HTR-8/SVneo (cell line): Measurements from ENCODE around the gene CPT1A.
"Not testable (repeated sequence)": the region's sequence is repeated elsewhere in the genome, so short reads cannot be mapped to it uniquely, and the experiment has no call there.

Experiments
- DNase-seq: peaks from one replicate; pipeline ENCODE4 v3.0.0; 2011; ENCODE audit warnings: low spot score, mixed read lengths; ENCODE audit not compliant: insufficient read length
- FAIRE-seq: peaks from 2 replicates; lab custom pipeline; 2011; peaks lifted over from hg19 to GRCh38; lab: Jason Lieb, UNC

CPT1A gene

DNA sequence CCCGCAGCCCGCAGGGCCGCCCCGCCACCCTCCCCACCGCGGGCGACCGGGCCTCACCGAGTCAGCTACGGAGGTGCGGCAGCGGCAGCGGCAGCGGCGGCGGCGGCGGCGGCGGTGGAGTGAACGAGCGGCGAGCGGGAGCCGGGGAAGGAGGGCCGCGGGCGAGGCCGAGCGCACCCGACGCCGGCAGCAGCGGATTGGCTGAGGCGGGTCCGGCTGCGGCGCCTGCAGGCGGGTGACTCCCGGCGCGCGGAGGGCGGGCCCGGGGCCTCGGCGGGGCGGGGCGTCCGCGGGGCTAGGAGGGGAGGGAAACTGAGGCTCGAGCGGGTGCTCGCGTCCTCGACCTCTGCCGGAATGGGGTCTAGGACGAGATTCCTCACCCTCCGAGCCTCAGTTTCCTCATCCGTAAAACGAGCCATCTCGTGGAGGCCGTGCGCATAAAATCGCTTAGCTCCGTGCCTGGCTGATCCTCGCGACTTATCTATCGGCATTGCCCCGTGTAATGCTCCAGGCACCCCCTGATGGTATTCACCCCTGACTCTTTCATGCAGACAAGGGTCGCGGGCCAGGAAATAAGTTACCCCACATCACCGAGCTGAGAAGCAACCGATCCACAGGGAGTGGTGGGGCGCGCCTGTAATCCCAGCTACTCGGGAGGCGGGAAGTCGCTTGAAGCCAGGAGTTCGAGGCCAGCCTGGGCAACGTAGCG lies at the start of gene CPT1A:
Gene CPT1A, minus strand, starts transcription at position 199 of the 709 bp plus-strand sequence. CDS start 26,442 bp downstream, outside the sequence.
- FAIRE-seq: peak; percentile 76

DNA sequence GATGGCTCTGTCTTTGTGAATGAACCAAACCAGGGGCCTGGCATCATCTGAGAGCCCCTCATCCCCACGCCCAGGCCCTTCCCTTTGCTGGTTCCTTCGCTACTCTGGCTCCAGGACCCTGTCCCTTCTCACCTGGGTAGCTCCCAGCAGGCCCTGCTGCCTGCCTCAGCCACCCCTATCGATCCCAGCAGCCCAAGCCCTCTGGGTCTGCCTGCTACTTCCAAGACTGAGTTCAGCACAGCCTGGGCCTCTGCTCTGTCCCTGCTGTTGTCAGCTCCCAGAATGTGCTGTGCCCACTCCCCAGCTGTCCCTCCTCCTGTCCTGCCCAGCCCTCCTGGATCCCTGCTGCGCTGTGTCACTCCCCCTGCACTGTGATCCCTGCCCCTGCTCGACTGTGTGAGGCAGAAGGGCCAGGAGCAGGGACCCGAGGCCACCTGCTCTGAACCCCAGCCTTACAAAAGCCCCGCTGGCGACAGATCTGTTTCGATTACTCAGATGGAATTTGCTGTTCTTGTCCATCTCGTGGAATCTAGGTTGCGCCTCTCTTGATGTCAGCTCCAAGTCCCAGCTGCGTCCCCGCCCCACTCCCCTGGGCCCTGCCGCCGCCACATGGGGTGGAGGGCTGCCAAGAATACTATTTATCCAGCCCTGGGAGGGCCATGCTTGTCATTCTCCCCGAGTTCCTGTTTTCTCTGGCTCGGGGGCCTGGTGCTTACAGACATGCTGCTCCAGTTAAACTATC lies 48.9 kb upstream of the CPT1A start:
- DNase-seq (no peak), FAIRE-seq (no peak)

More for the DNA sequence above, at the start of gene CPT1A:
- peak; percentile 84 for DNase-seq

DNA sequence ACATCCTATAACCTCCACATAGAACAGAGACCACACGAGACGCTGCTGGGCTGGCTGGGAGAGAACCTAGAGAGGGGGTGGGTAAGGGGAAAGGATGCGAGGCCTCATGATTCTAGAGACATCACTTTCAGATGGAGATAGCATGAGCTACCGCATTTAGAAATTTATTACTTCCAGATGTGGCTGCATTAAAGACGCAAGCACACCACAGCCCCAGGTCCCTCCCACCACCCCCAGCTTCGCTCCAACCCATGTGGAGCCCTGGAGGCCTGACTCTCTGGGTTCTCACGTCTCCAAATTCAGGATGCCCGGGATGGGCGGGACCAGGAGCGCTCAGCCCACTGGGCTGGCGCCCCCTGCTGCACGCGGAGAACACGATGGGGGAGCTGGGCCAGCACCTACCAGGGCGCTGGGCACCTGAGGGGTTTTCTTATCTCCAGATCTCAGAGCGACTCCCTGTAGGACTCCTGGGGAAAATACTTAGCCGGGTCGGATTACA lies 48.3 kb upstream of the CPT1A start:
- DNase-seq (peak; percentile 47), FAIRE-seq (no peak)

DNA sequence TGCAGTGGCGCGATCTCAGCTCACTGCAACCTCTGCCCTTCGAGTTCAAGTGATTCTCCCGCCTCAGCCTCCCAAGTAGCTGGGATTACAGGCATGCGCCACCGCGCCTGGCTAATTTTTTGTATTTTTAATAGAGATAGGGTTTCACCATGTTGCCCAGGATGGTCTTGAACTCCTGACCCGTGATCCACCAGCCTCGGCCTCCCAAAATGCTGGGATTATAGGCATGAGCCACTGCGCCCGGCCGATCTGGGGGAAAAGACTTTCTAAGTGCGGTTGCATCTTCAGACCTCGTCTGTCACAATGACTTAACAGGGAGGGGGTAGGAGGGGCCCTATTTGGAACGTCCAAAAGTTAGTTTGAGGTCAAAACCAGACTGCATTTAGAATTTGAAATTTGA lies 43.1 kb upstream of the CPT1A start:
- DNase-seq, FAIRE-seq: not testable (repeated sequence)

DNA sequence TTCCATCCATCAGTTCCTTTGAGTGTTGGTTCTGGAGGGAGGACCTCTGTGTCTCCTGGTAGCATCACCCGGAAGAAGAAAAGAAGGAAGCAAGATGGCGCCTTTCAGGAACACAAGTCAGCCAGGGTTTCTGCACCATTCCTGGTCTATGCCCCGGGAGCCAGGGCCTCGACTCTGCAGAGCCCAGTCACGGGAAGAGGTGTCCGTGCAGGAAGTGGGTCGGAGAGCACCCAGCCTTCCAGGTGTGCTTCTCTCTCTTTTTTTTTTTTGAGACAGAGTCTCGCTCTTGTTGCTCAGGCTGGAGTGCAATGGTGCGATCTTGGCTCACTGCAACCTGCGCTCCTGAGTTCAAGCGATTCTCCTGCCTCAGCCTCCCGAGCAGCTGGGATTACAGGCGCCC lies 40.7 kb upstream of the CPT1A start:
- DNase-seq (no peak), FAIRE-seq (no peak)

DNA sequence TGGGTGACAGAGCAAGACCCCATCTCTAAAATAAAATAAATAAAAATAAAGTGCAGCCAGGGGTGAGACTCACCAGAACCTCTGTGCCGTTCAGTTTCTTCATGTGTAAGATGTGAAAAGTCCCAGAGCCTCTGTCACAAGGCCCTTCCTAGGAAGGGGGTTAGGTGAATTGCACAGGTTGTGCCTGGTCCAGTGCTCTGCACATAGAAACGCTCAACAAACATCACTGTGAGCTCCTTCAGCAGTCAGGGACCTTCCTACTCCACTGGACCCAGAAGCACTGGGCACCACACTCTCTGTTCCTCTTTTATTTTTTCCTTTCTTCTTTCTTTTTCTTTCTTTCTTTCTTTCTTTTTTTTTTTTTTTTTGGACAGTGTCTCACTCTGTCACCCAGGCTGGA lies 39.6 kb upstream of the CPT1A start:
- FAIRE-seq: no peak
- DNase-seq: no peak

DNA sequence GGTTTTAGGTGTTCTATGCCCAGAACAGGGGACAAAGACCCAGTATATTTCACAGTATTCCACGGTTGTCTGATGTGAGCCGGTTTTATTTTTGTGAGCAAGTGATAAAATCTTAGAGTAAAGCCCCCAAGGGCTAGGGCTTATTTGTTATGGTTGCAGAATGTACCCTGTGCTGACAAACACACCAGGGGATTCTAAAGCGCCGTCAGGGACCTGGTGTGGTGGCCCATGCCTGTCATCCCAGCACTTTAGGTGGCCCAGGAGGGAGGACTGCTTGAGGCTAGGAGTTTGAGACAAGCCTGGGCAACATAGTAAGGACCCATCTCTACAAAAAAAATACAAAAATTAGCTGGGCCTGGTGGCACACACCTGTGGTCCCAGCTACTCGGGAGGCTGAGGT lies 39.1 kb upstream of the CPT1A start:
- FAIRE-seq (no peak), DNase-seq (no peak)

DNA sequence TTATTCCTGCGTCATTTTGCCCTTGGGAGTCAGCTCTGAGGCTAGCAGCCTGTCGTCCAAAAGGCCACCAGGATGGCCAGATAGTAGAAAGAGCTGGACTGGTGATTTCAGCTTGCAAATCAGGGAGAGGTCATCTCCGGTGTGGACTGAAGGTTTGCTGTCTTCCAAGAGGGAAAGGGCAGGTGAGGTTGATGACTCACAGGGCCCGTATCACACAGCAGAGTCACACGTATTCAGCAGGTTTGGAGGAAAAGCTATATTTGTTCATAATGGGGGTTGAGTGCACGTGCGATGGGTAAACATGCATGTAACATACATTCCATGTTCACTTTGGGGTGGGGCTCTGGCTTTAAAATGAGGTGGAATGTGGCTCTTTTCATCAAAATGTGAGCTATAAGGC lies 36.3 kb upstream of the CPT1A start:
- FAIRE-seq: peak; percentile 36
- DNase-seq: no peak

DNA sequence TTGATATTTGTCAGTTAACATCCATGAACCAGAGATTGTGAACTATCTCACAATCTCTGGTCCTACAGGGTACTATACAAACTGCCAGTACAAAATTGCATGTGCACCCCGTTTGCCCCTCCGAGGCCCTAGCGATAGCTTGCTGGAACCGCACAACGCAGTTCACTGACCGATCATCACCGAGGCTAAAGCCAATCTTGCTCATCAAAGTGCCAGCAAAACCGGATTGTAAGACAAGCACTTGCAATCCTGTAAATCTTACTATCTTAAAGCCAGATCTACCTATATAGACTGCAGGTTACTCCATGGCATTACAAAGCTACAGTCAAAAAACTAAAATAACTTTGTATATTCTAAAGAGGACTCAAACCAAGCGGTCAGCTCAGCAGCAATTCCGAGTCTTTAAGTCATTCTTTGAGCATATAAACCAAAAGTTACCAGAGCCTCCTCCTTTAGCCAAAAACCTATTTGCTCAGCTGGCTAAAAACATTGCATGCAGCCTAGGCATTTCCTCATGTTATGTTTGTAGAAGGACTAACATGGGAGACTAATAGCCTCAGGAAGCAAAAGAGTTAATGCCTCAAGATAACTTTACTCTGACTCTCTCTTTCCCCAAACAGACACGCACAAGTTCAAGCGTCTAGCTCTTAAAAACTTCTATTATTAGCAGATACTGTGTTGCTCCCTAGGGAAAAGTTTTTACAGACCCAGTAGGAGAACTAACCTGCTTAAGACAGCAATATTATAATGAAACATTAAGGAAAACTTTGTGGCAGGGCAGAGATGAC lies 30.7 kb upstream of the CPT1A start:
- FAIRE-seq: no peak
- no peak for DNase-seq

DNA sequence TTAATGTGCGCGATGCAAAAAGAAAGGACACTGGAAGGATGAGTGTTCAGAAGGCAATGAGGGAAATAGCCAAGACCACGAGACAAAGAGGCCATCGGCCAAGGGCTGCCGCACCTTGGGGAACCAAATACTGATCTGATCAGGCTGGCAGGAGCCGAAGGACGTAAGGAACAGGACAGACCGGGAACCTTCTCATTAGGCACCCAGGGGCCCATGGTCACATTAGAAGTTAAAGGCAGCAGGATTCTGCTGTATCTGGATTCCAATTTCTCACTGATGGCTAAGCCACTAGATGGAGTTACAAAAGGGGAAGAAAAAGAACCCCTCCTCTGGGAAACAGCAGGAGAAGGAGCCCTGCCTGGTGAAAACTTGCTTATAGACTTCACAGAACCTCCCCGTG lies 28.8 kb upstream of the CPT1A start:
- DNase-seq (no peak), FAIRE-seq (no peak)

DNA sequence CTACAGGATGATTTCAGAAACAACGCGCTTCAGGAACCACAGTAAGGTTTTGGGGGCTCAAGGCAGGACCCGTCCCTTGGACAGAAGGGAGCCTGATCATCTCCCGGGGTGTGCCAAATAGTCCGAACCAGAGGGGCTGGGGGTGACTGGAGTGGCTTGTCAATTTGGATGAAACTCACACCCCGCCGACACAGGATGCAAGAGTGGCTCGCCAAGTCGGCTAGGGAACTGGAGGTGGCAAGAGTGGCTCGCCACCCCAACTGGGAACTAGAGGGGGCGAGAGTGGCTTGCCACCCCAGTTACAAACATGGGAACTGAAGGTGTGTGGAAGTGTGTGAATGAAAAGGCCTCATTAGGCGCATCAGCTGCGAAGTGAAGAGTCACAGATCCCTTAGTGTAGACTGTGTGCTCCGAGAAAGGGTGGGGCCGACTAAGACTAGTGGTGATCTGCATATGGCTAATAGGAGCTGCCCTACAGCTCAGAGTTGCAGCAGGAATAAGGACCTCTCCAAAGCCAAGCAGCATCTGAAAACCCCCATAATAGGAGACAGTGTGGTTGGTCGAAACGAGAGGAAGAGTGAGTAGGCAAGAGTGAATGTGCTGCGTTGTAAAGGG lies 26.6 kb upstream of the CPT1A start:
- FAIRE-seq (no peak), DNase-seq (no peak)

DNA sequence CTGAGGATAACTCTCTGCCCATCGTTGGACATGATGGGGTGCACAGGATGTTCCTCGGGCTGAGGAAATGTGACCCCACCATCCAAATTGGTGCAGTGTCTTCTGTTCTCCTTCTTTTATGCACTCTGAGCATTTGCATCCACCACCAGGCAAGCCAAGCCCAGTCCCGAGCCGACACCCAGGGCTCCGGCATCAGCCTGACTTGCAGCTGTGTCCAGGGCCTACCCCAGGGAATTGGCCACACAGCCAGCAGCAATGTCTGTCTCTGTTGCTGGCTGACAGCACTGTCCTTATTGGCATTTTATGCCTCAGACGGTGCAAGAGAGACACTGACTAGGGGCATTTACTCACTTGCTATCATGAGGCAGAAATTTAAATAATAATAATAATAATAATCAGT lies 25.4 kb upstream of the CPT1A start:
- no peak for FAIRE-seq
- no peak for DNase-seq

DNA sequence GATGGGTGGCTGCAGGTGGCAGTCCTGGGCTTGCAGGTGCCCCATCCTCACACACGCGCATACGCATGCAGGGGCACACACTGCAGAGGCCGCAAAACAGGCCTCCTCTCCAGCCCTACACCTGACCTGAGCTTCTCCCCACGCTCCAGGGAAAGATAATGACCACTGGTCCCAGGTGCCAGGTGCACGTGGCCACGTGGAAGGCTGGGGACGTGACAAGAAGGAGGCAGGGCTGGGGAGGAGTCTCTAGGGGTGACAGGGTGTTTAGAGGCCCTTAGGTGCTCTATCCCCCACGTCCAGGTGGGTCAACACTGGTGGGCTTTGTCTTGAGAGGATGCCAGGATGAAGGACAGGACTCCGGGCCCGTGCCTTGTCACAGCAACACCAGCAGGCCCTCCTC lies 23.5 kb upstream of the CPT1A start:
- DNase-seq: no peak
- FAIRE-seq: no peak

DNA sequence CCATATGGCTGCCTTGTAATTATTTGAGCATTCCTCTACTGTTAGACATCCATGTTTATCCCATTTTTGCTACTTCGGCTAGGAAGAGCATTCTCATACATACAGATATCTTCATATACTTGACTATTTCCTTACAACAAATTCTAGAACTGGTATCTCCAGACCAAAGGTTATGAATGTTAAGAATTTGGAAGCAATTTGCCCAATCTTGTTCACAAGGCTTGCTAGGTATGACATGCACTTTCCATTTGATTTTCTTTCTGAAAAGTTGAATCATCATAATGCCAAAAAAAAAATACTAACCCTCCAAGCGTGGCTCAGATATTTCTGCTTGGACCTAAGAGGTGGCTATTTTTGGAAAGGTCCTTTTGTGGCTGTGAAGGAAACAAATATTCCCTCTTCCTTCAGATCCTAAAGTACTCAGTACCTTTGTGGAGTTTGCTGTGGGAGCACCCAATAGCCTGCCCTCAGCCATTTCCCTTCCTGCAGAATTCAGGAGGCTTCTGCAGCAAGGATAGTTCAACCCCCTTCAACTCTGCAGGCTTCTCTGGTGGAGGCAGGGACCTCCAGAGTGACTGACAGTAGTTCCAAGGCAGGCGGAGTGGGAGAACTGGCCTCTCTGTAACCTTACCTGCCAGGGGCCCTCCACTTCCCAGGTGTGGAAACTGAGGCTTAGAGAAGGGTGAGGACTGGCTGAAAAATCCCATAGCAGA lies 22.0 kb upstream of the CPT1A start:
- FAIRE-seq: no peak

DNA sequence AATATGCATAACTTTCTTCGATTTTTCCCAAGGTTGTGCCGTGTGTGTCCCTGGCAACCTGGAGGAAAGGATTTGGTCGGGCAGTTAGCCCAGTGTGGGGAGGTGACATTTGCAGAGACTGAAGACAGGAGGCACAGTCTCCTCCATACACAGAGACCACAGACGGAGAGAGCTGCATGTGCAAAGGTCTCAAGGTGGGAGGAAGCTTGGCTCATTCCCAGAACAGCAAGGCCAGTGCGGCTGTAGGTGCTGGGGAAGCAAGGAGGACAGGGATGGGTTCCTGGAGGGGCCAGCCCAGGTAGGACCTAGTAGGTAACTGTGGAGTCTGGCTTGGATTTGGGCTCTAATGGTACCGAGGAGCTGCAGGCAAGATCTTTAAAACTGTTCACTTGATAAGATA lies 20.7 kb upstream of the CPT1A start:
- DNase-seq (no peak), FAIRE-seq (no peak)

More for the DNA sequence above, 22.0 kb upstream of the CPT1A start:
- no peak for DNase-seq

DNA sequence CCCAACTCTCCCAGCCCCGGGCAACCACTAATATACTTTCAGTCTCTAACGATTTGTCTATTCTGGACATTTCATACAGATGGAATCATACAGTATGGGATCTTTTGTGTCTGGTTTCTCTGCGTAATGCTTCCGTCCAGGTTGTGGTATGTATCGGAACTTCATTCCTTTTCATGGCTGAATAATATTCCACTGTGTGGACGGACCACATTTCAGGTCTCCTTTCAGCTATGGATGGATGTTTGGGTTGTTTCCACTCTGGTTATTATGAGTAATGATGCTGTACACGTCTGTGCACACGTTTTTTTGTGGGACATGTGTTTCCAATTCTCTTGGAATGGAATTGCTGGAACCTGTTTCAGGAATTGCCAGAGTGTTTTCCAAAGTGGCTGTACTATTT lies 17.4 kb upstream of the CPT1A start:
- FAIRE-seq: no peak
- no peak for DNase-seq

DNA sequence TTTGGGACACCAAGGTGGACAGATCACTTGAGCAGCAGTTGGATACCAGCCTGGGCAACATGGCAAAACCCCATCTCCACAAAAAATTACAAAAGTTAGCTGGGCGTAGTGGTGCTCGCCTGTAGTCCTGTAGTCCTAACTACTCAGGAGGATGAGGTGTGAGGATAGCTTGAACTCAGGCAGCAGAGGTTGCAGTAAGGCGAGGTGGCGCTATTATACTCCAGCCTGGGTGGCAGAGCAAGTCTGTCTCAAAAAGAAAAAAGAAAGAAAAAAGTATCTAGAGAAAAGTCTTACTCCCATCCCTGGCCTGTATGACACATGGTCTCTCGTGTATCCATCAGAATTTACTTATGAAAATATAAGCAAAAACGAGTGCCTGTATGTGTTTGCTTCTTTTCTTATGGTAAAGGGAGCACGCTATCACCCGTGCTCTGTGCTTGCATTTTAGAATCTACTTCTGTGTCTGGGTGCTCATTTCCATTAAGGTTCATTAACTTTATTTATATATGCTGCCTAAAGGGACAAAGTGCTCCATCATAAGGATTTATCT lies 15.4 kb upstream of the CPT1A start:
- DNase-seq: no peak
- FAIRE-seq: no peak

DNA sequence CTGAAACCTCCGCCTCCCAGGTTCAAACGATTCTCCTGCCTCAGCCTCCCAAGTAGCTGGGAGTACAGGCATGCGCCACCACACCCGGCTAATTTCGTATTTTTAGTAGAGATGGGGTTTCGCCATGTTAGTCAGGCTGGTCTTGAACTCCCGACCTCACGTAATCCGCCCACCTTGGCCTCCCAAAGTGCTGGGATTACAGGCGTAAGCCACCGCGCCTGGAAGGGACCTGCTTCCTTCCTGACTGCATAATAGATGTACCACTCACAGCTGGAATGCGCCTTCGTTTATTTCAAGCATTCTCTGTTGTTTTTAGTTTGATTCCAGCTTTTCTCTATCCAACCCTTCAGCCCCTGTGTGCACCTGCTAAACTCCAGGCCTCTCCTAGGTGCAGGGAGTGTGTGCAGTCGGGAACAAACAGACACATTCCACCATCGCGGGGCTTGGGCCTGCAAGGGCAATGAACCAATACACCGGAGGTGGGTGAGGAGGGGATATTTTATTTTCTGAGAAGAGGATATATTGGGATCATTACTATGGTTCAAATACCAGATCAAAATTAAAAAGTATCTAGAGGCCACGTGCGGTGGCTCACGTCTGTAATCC lies 14.8 kb upstream of the CPT1A start:
- not testable (repeated sequence) for FAIRE-seq, DNase-seq
